SK-N-MC (cell line): ENCODE measurements around the gene ACO2.
A peak's percentile ranks its signal among the peaks of the same experiment; 100 is the strongest.

Experiments
- EZH2 ChIP-seq: fragments of 200-600 bp; sonication (generic); IDR thresholded peaks from one replicate; pipeline ENCODE4 v1.6.1; 2017; ENCODE audit warnings: antibody characterized with exemption
- POLR2AphosphoS5 ChIP-seq: IDR thresholded peaks from 2 replicates; pipeline ENCODE4 v1.6.1; 2012; ENCODE audit warnings: mild to moderate bottlenecking, low read depth, low read length, borderline replicate concordance

GRCh38 chr22:41524251-41524661, 55.3 kb downstream of the ACO2 start:
- TF ChIP-seq EZH2 (no peak), POLR2AphosphoS5 (peak; percentile 11; the same call in 1 of the 2 replicates)
